ENCODE results near the gene ZNF324.

DNA sequence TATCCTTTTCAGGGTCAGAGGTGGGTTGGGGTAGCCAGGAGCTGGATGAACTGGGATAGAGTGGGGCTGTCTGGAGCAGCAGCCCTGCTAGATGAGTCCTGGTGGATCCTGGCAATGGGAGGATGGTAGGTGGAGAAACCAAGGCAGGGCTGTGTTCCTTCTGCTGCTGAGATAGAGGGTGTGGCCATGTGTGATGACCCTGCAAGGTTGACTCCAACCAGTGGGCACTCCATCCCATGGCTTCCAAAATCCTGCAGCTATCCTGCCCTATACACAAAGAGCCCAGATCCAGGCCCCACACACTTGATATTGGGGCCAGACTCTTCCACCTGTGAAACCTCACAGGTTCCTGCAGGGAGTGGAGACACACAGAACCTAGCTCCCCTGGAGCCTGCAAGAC, 6.9 kb downstream of the ZNF324 start:
- TF ChIP-seq, protein P1, sequence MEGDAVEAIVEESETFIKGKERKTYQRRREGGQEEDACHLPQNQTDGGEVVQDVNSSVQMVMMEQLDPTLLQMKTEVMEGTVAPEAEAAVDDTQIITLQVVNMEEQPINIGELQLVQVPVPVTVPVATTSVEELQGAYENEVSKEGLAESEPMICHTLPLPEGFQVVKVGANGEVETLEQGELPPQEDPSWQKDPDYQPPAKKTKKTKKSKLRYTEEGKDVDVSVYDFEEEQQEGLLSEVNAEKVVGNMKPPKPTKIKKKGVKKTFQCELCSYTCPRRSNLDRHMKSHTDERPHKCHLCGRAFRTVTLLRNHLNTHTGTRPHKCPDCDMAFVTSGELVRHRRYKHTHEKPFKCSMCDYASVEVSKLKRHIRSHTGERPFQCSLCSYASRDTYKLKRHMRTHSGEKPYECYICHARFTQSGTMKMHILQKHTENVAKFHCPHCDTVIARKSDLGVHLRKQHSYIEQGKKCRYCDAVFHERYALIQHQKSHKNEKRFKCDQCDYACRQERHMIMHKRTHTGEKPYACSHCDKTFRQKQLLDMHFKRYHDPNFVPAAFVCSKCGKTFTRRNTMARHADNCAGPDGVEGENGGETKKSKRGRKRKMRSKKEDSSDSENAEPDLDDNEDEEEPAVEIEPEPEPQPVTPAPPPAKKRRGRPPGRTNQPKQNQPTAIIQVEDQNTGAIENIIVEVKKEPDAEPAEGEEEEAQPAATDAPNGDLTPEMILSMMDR (IDR thresholded peaks at IDR 0.05) = no peak
- TF ChIP-seq EP300 (IDR thresholded peaks at IDR 0.05) (no peak), POLR2A (IDR thresholded peaks at IDR 0.05) (no peak)
